Placental pericyte (primary cell): ENCODE data around the gene HBEGF. TPM values are rescaled to one million over a fixed set of nuclear protein-coding genes. Genes with fewer than 3 reads are reported as not detected.

Source experiments
- total RNA-seq: library from RNA; depleted of rRNA; stranded (reverse); fragments of >200 nt; gene quantifications from 2 replicates; pipeline ENCODE4 v1.2.3, GENCODE V29; 2012

Gene HBEGF, protein sequence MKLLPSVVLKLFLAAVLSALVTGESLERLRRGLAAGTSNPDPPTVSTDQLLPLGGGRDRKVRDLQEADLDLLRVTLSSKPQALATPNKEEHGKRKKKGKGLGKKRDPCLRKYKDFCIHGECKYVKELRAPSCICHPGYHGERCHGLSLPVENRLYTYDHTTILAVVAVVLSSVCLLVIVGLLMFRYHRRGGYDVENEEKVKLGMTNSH
- 7.2 and 47.5 TPM in 2 replicates for total RNA-seq

DNA sequence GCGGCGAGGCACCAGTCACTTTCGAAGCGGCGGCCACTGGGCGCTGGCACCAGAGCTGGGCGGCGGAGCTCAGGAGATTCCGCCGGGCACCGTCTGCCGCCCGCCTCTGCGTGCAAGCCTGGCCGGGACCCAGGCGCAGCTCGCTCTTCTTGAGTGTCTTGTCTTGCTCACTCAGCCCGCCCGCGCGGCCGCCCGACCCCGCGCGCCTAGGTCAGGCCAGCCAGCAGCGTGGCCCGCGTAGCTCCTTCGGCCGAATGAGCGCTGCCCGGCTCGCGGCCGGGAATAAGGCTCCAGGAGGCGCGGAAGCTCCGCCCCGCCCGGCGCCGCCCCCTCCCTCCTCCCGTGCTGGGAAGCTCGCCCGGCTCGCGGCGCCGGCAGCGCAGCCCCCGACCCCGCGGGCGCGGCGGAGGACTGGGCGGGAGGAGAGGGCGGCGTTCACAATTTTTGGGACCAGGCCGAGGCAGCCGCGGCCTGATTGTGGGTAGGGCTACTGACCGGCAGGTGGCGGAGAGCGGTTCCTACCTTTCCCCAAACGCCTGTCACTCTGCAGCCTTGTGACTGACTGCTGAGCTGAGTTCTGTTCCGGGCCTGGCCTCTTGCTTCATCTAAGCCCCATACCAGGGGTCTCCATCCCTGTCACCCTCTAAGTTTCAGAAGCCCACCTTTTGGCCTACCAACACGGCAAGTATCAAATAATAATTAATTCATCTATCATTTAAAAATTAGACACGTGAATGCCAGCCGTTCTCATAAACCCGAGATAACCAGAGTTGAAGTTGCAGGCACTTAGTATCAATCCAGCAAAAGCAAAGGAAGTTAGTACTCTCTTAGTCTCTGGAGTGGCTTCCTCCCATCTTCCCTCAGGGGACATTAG is at the start of gene HBEGF:
Gene HBEGF (minus strand): TSS at position 256 of the 874 bp plus-strand sequence. CDS start 275 bp downstream, outside the sequence.

DNA sequence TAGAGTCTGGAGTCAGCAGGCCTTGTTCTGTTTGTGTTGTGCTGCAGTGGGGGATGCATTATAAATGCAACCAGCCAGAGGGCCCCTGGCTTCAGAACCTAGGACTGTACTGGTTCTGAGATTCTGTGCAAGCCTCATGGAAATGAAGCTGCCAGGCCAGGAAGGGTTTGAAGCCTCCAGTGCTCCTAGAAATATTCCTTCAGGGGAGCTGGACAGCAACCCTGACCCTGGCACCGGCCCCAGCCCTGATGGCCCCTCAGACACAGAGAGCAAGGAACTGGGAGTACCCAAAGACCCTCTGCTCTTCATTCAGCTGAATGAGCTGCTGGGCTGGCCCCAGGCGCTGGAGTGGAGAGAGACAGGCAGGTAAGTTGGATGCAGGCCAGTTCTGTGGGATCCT is 13.7 kb upstream of the HBEGF start, which contains the start of gene SLC4A9:
Gene SLC4A9 (plus strand): TSS at position 94 of the 400 bp plus-strand sequence. CDS start 43 bp downstream, at position 137.

DNA sequence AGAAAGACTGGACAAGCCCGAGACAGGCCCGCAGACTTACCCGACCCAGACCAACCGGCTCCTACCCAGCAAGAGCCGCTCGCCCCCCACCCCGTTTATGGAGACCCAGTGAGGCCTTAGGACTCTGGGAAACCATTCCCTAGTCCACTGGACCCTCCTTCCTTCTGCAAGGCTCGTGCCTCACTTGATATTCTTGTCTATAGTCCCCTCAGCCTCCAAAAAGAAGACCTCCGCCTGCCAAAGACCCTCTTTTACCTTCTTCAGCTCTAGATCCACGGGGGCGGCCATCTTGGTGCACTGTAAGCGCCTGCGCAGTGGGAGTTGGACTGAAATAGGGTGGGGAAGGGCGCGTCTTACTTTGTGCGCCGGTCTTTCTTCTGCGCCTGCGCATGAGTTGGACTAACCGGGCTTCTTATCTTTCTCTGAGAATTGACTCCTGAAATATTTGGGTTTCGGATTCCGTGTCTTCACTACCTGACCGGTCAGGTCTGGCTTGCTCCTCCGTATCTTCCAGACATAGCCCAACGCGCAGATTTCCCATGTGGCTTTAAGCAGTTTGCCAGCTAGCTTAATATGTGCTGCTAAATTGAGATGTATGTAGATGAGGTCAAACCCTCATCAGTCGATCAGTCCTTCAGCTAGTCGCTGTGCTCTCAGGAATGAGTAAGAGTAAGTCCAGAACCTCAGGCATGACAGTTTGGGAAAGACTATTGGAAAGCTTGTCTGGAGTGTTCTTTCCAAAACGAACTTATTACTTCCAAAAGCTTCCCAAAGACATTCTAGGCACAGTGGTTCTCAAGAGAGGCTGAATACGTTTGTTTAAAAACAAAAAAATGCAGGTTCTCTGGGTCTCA is 43.4 kb downstream of the HBEGF start, which contains the start of gene PFDN1:
Gene PFDN1 (minus strand): TSS at position 316 of the 854 bp plus-strand sequence. CDS start 28 bp downstream, at position 288.

Other genes starting within 250 kb of the HBEGF start
- 12.5 and 25.6 TPM in 2 replicates for gene PURA, start 232.5 kb downstream of the HBEGF start, total RNA-seq
- 3.3 and 5.7 TPM in 2 replicates for gene IGIP, start 220.7 kb downstream of the HBEGF start, total RNA-seq
- 18.6 and 42.5 TPM in 2 replicates for gene CYSTM1, start 171.4 kb downstream of the HBEGF start, total RNA-seq
- gene PFDN1, start 43.5 kb downstream of the HBEGF start, total RNA-seq, result 64.8 and 87.6 TPM in 2 replicates
- not detected in 2 replicates for gene SLC4A9, start 13.6 kb upstream of the HBEGF start, total RNA-seq
- gene ANKHD1, start 55.2 kb upstream of the HBEGF start, total RNA-seq, result 63.1 and 107 TPM in 2 replicates
- 1.3 TPM in 1 of 2 replicates, not detected in the other for gene EIF4EBP3, start 201.1 kb upstream of the HBEGF start, total RNA-seq
- gene SRA1, start 210.9 kb upstream of the HBEGF start, total RNA-seq, result 42.0 and 44.7 TPM in 2 replicates
- gene APBB3, start 218.0 kb upstream of the HBEGF start, total RNA-seq, result 11.7 and 31.1 TPM in 2 replicates
- 41.6 and 45.5 TPM in 2 replicates for gene SLC35A4, start 218.2 kb upstream of the HBEGF start, total RNA-seq